ENCODE measurements around the gene BAG1. TPM values are rescaled to one million over a fixed set of nuclear protein-coding genes. Genes with fewer than 3 reads are reported as not detected.

BAG1 gene
- total and polyA plus RNA-seq, 2 donors from 2014 or later: 134 to 268 TPM

DNA sequence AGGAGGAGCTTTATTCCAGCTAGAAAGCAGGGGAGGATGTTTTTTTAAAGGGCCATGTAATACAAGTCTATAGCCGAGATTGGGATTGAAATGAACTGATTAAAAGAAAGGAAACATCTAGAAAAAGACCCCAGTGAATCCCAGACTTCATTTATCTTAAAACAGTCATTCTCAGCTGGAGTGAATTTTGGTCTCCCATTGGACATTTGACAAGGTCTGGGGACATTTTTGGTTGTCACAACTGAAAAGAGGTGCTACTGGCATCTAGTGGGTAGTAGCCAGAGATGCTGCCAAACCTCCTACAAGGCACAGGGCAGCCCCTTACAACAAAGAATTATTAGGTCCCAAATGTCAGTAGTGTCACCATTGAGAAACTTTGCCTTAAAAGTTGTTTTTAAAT, 40.8 kb downstream of the BAG1 start:
- Histone ChIP-seq H3K27me3 (ENCODE audit: control insufficient read depth, insufficient read depth, low read length) (no peaks in the 10 kb centered on the region), H3K9me3 (ENCODE audit: control insufficient read depth in 2 of 3, insufficient read depth in 1 of 3, low read length in 3 of 3) (no peaks in the 10 kb centered on the region), H3K36me3 (ENCODE audit: control insufficient read depth in 2 of 3, insufficient read depth in 3 of 3, low read length in 3 of 3) (no peaks in the 10 kb centered on the region), H3K4me1 (ENCODE audit: control insufficient read depth in 2 of 3, insufficient read depth in 2 of 3, low read depth in 1 of 3, low read length in 3 of 3) (peaks cover 0 to 12% (median 3%) of the 10 kb centered on the region in 3 donors), H3K9ac (ENCODE audit: low read length in 3 of 3) (no peak overlapping the region), H3K27ac (ENCODE audit: low read depth in 2 of 2, low read length in 2 of 2) (no peak overlapping the region), H3K4me3 (ENCODE audit: low read length in 3 of 3) (no peak overlapping the region)
- FAIRE-seq: no peak
- intact Hi-C loops (cut with DNase I): no loop called here
- DNase-seq: no peak
- TF ChIP-seq, protein P1, sequence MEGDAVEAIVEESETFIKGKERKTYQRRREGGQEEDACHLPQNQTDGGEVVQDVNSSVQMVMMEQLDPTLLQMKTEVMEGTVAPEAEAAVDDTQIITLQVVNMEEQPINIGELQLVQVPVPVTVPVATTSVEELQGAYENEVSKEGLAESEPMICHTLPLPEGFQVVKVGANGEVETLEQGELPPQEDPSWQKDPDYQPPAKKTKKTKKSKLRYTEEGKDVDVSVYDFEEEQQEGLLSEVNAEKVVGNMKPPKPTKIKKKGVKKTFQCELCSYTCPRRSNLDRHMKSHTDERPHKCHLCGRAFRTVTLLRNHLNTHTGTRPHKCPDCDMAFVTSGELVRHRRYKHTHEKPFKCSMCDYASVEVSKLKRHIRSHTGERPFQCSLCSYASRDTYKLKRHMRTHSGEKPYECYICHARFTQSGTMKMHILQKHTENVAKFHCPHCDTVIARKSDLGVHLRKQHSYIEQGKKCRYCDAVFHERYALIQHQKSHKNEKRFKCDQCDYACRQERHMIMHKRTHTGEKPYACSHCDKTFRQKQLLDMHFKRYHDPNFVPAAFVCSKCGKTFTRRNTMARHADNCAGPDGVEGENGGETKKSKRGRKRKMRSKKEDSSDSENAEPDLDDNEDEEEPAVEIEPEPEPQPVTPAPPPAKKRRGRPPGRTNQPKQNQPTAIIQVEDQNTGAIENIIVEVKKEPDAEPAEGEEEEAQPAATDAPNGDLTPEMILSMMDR (IDR thresholded peaks at IDR 0.05; ENCODE audit: borderline replicate concordance, extremely low read depth, insufficient read depth): no peak

- H3K9ac ChIP-seq (ENCODE audit: low read length in 3 of 3): no peak overlapping the region
- intact Hi-C loops (cut with DNase I): no loop called here
- FAIRE-seq (no peak), DNase-seq (no peak)
- no peaks in the 10 kb centered on the region for H3K36me3 ChIP-seq (ENCODE audit: control insufficient read depth in 2 of 3, insufficient read depth in 3 of 3, low read length in 3 of 3)
- no peak overlapping the region for H3K4me3 ChIP-seq (ENCODE audit: low read length in 3 of 3)
- no peaks in the 10 kb centered on the region for H3K9me3 ChIP-seq (ENCODE audit: control insufficient read depth in 2 of 3, insufficient read depth in 1 of 3, low read length in 3 of 3)
- no peak overlapping the region for H3K27ac ChIP-seq (ENCODE audit: low read depth in 2 of 2, low read length in 2 of 2)
- TF ChIP-seq, protein P1 (IDR thresholded peaks at IDR 0.05; ENCODE audit: borderline replicate concordance, extremely low read depth, insufficient read depth): no peak
- peaks cover 0 to 12% (median 3%) of the 10 kb centered on the region in 3 donors for H3K4me1 ChIP-seq (ENCODE audit: control insufficient read depth in 2 of 3, insufficient read depth in 2 of 3, low read depth in 1 of 3, low read length in 3 of 3)
- no peaks in the 10 kb centered on the region for H3K27me3 ChIP-seq (ENCODE audit: control insufficient read depth, insufficient read depth, low read length)
Measured at GRCh38 chr9:33222031-33222430, 42.5 kb downstream of the BAG1 start.

DNA sequence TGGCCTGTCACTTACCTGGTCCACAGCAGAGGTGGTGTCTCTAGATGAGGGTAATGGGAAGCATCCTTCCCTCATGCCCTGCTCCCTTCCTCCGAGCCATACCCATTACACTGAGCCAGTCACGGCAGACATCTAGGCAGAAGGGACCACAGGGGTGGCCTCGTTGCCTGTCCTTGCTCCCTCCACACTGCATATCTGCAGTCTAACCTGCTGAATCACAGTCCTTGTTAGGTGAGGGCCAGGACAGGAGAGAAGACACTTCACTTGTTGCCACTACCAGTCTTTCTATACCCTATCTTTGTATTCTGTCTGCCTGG, 43.0 kb downstream of the BAG1 start:
- DNase-seq (no peak), FAIRE-seq (no peak)
- Histone ChIP-seq H3K4me1 (ENCODE audit: control insufficient read depth in 2 of 3, insufficient read depth in 2 of 3, low read depth in 1 of 3, low read length in 3 of 3) (peaks cover 0 to 12% (median 3%) of the 10 kb centered on the region in 3 donors), H3K9me3 (ENCODE audit: control insufficient read depth in 2 of 3, insufficient read depth in 1 of 3, low read length in 3 of 3) (no peaks in the 10 kb centered on the region), H3K36me3 (ENCODE audit: control insufficient read depth in 2 of 3, insufficient read depth in 3 of 3, low read length in 3 of 3) (no peaks in the 10 kb centered on the region), H3K9ac (ENCODE audit: low read length in 3 of 3) (no peak overlapping the region), H3K4me3 (ENCODE audit: low read length in 3 of 3) (no peak overlapping the region), H3K27ac (ENCODE audit: low read depth in 2 of 2, low read length in 2 of 2) (no peak overlapping the region), H3K27me3 (ENCODE audit: control insufficient read depth, insufficient read depth, low read length) (no peaks in the 10 kb centered on the region)
- TF ChIP-seq, protein P1 (IDR thresholded peaks at IDR 0.05; ENCODE audit: borderline replicate concordance, extremely low read depth, insufficient read depth): no peak
- intact Hi-C loops (cut with DNase I): no loop called here

All from kidney (tissue), 14 donors.